Panc1 (cell line): ENCODE data around the gene ZBTB7A.

Source experiments
- POLR2AphosphoS5 ChIP-seq: IDR thresholded peaks from 2 replicates; pipeline ENCODE4 v1.6.1; 2012; ENCODE audit warnings: mild to moderate bottlenecking, low read depth, low read length, moderate library complexity
- REST ChIP-seq, 2 experiments: IDR thresholded peaks; 2 replicates each; pipeline ENCODE4 v1.6.1; 2011 to 2012; ENCODE audit warnings: low read depth in 2 of 2, control low read depth in 1 of 2, low read length in 1 of 2, mild to moderate bottlenecking in 1 of 2, moderate library complexity in 1 of 2; ENCODE audit not compliant: insufficient read depth in 1 of 2
- TF ChIP-seq, protein P1 (sequence below): fragments of 450-650 bp; IDR thresholded peaks from 2 replicates; pipeline ENCODE4 v1.5.1; 2017; ENCODE audit warnings: mild to moderate bottlenecking

GRCh38 chr19:4049432-4049831 is 17.3 kb downstream of the ZBTB7A start:
- peak; percentile 72 to 74; a peak in 3 of 4 replicates for TF ChIP-seq REST (IDR thresholded peaks at IDR 0.05; ENCODE audit: insufficient read depth in 1 of 2, low read depth in 2 of 2, low read length in 1 of 2)
- TF ChIP-seq, protein P1, sequence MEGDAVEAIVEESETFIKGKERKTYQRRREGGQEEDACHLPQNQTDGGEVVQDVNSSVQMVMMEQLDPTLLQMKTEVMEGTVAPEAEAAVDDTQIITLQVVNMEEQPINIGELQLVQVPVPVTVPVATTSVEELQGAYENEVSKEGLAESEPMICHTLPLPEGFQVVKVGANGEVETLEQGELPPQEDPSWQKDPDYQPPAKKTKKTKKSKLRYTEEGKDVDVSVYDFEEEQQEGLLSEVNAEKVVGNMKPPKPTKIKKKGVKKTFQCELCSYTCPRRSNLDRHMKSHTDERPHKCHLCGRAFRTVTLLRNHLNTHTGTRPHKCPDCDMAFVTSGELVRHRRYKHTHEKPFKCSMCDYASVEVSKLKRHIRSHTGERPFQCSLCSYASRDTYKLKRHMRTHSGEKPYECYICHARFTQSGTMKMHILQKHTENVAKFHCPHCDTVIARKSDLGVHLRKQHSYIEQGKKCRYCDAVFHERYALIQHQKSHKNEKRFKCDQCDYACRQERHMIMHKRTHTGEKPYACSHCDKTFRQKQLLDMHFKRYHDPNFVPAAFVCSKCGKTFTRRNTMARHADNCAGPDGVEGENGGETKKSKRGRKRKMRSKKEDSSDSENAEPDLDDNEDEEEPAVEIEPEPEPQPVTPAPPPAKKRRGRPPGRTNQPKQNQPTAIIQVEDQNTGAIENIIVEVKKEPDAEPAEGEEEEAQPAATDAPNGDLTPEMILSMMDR: no peak
- TF ChIP-seq POLR2AphosphoS5: no peak
